ENCODE data around the gene ASTN2. TPM values are rescaled to one million over a fixed set of nuclear protein-coding genes. Genes with fewer than 3 reads are reported as not detected.

ASTN2 gene
- total and polyA plus RNA-seq, 10 of the 15 experiments (the other 5 are each of a cell fraction or from before 2014, with no cell fraction given): 1.4 to 15.7 (median 7.0) TPM

DNA sequence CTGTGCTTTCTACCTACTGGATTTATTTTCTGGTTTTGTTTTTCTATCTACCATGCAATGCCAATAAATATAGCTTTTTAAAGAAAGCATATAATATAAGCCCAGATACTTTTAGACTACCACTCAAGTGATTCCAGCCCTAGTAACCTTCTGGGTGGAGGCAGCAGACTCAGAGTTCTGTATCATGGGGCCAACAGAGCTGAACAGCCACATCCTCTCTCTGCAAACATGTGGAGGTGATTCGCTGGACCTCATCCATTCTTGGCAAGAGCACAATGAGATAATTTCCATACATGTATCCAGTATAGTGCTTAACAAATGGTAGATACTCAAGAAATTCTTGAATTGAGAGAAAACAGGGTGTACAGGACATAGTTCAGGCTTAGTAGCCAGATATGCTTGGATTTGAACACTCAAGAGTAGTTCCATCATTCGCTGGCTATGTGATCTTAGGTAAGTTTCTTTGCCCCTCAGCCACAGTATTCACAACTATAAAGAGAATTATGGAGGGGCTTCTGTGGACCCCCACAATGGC, 124.5 kb downstream of the ASTN2 start:
- Histone ChIP-seq H3K79me2 (ENCODE audit: control insufficient read depth, insufficient read depth, low read length) (no peaks in the 10 kb centered on the region), H3K9ac (ENCODE audit: control insufficient read depth, insufficient read depth, low read length) (no peak overlapping the region), H3K36me3 (ENCODE audit: control insufficient read depth in 2 of 2, insufficient read depth in 2 of 2, low read length in 1 of 2) (no peaks in the 10 kb centered on the region), H3K4me1 (ENCODE audit: control insufficient read depth, insufficient read depth, low read length) (no peaks in the 10 kb centered on the region), H3K9me3 (replicated peaks; ENCODE audit: control insufficient read depth, insufficient read depth, low read length) (no peaks in the 10 kb centered on the region), H3K4me2 (ENCODE audit: control insufficient read depth, insufficient read depth) (no peak overlapping the region), H2AFZ (ENCODE audit: control insufficient read depth, low read depth, low read length) (no peak overlapping the region), H3K27ac (ENCODE audit: control insufficient read depth, insufficient read depth) (no peak overlapping the region), H3K27me3 (replicated peaks in 1 of 2; ENCODE audit: control insufficient read depth in 2 of 2, insufficient read depth in 2 of 2, low read length in 1 of 2) (no peaks in the 10 kb centered on the region), H4K20me1 (ENCODE audit: control insufficient read depth, insufficient read depth) (no peaks in the 10 kb centered on the region), H3K4me3 (no peak overlapping the region)
- 4% methylated on average over 2 of the region's 2 CpGs for WGBS (ENCODE audit: insufficient coverage, insufficient replicate concordance, low lambda C conversion rate, missing lambda C conversion rate)
- in situ Hi-C loops (cut with MboI) (no loop called here), intact Hi-C loops (cut with micrococcal nuclease; ENCODE audit: unreplicated experiment) (no loop called here)
- POLR2A ChIA-PET: no interaction called here
- FAIRE-seq: no peak
- CTCF ChIA-PET: no interaction called here
- no TSS peak for BruUV-seq (replicated peaks)
- no peak for ATAC-seq
- TF ChIP-seq HDAC2 (IDR thresholded peaks at IDR 0.05) (no peak), MYC (IDR thresholded peaks at IDR 0.05; ENCODE audit: insufficient read depth, insufficient read length, insufficient replicate concordance, low read length, severe bottlenecking) (no peak), RUNX3 (IDR thresholded peaks at IDR 0.05; ENCODE audit: low read length) (no peak)
- SMC1A ChIA-PET (ENCODE audit: uncharacterized antibody, unreplicated experiment): no interaction called here
- RAD21 ChIA-PET (ENCODE audit: unreplicated experiment): no interaction called here
- no peak for DNase-seq (ENCODE audit: low read depth, low spot score)

DNA sequence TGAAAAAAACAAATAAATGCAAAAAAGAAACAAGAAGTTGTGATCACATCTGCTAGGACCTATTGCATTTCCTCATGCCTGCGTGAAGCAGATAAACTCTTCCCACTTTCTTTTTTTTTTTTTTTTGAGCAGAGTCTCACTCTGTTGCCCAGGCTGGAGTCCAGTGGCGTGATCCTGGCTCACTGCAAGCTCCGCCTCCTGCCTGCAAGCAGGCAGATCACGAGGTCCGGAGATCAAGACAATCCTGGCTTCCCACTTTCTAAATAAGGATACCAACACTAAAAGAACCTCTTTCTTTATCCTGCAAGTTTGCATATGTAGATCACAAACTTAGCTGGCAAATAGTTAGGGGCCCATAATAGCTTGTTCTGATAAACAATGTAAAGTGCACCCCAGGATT, 128.6 kb downstream of the ASTN2 start:
- Histone ChIP-seq H3K4me2 (ENCODE audit: control insufficient read depth, insufficient read depth) (no peak overlapping the region), H2AFZ (ENCODE audit: control insufficient read depth, low read depth, low read length) (no peak overlapping the region), H3K27ac (ENCODE audit: control insufficient read depth, insufficient read depth) (no peak overlapping the region), H3K4me1 (ENCODE audit: control insufficient read depth, insufficient read depth, low read length) (no peaks in the 10 kb centered on the region), H3K27me3 (replicated peaks in 1 of 2; ENCODE audit: control insufficient read depth in 2 of 2, insufficient read depth in 2 of 2, low read length in 1 of 2) (no peaks in the 10 kb centered on the region; a peak in 1 of 4 replicates), H3K79me2 (ENCODE audit: control insufficient read depth, insufficient read depth, low read length) (no peaks in the 10 kb centered on the region), H3K9me3 (replicated peaks; ENCODE audit: control insufficient read depth, insufficient read depth, low read length) (no peaks in the 10 kb centered on the region), H3K4me3 (no peak overlapping the region), H3K9ac (ENCODE audit: control insufficient read depth, insufficient read depth, low read length) (no peak overlapping the region), H3K36me3 (ENCODE audit: control insufficient read depth in 2 of 2, insufficient read depth in 2 of 2, low read length in 1 of 2) (no peaks in the 10 kb centered on the region), H4K20me1 (ENCODE audit: control insufficient read depth, insufficient read depth) (no peaks in the 10 kb centered on the region)
- no peak for FAIRE-seq
- in situ Hi-C loops (cut with MboI) (no loop called here), intact Hi-C loops (cut with micrococcal nuclease; ENCODE audit: unreplicated experiment) (no loop called here)
- RAD21 ChIA-PET (ENCODE audit: unreplicated experiment): no interaction called here
- WGBS (ENCODE audit: insufficient coverage, insufficient replicate concordance, low lambda C conversion rate, missing lambda C conversion rate): 20% methylated on average over 3 of the region's 5 CpGs
- POLR2A ChIA-PET: no interaction called here
- no peak for DNase-seq (ENCODE audit: low read depth, low spot score)
- CTCF ChIA-PET: interaction anchor here (1.6 kb wide), 1 partner anchor 10 kb away, joined by 4 read pairs; no protein-coding TSS in a partner anchor
- TF ChIP-seq FOS (IDR thresholded peaks at IDR 0.05; ENCODE audit: borderline replicate concordance, extremely low read depth, insufficient read length) (no peak), JUNB (IDR thresholded peaks at IDR 0.05) (no peak), GATAD2B (conservative IDR thresholded peaks at IDR 0.05; ENCODE audit: low read depth) (no peak), CBX5 (IDR thresholded peaks at IDR 0.05; ENCODE audit: low read depth) (no peak), HDGF (IDR thresholded peaks at IDR 0.05) (no peak), RB1 (IDR thresholded peaks at IDR 0.05; ENCODE audit: borderline replicate concordance) (no peak), RAD21 (IDR thresholded peaks at IDR 0.05; ENCODE audit: insufficient read depth, low read depth, low read length) (no peak), NFYB (IDR thresholded peaks at IDR 0.05; ENCODE audit: insufficient read depth, low read depth, low read length) (no peak)
- TF ChIP-seq, protein P1, sequence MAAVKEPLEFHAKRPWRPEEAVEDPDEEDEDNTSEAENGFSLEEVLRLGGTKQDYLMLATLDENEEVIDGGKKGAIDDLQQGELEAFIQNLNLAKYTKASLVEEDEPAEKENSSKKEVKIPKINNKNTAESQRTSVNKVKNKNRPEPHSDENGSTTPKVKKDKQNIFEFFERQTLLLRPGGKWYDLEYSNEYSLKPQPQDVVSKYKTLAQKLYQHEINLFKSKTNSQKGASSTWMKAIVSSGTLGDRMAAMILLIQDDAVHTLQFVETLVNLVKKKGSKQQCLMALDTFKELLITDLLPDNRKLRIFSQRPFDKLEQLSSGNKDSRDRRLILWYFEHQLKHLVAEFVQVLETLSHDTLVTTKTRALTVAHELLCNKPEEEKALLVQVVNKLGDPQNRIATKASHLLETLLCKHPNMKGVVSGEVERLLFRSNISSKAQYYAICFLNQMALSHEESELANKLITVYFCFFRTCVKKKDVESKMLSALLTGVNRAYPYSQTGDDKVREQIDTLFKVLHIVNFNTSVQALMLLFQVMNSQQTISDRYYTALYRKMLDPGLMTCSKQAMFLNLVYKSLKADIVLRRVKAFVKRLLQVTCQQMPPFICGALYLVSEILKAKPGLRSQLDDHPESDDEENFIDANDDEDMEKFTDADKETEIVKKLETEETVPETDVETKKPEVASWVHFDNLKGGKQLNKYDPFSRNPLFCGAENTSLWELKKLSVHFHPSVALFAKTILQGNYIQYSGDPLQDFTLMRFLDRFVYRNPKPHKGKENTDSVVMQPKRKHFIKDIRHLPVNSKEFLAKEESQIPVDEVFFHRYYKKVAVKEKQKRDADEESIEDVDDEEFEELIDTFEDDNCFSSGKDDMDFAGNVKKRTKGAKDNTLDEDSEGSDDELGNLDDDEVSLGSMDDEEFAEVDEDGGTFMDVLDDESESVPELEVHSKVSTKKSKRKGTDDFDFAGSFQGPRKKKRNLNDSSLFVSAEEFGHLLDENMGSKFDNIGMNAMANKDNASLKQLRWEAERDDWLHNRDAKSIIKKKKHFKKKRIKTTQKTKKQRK (IDR thresholded peaks at IDR 0.05; ENCODE audit: low read depth, low read length): no peak
- TF ChIP-seq, protein P2, sequence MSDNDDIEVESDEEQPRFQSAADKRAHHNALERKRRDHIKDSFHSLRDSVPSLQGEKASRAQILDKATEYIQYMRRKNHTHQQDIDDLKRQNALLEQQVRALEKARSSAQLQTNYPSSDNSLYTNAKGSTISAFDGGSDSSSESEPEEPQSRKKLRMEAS (IDR thresholded peaks at IDR 0.05; ENCODE audit: low read depth, low read length): no peak
- no TSS peak for BruUV-seq (replicated peaks)
- SMC1A ChIA-PET (ENCODE audit: uncharacterized antibody, unreplicated experiment): interaction anchor here (1.2 kb wide), 1 partner anchor 17 kb away, joined by 3 read pairs; no protein-coding TSS in a partner anchor
- no peak for ATAC-seq
